ENCODE measurements around the gene COL19A1.
"Not testable (repeated sequence)": the region's sequence is repeated elsewhere in the genome, so short reads cannot be mapped to it uniquely, and the experiment has no call there.

The COL19A1 gene

GRCh38 chr6:69866351-69866769 is at the start of gene COL19A1:
TSS of gene COL19A1 (plus strand) at chr6:69866556. CDS start at chr6:69879568, 13,012 bp downstream.
- peak; percentile 35 for DNase-seq

DNA sequence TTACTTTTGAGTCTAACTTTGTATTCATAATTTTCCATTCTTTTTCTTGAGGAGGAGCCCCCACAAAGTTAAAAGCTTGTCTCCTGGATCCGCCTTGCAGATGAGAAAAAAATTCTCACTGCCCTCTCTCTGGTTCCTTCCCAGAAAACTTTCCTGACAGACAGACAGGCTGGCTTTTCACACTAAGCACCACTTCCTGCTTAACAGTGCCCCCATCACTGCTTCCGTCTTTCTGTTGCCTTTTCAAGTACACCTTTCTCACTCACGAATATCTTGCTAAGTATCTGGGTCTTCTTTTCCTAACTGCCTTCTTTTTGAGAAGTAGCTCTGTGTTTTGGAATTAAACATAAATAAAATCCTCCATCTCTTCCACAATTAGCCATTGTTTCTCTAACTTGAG is 49.8 kb upstream of the COL19A1 start:
- DNase-seq: no peak

DNA sequence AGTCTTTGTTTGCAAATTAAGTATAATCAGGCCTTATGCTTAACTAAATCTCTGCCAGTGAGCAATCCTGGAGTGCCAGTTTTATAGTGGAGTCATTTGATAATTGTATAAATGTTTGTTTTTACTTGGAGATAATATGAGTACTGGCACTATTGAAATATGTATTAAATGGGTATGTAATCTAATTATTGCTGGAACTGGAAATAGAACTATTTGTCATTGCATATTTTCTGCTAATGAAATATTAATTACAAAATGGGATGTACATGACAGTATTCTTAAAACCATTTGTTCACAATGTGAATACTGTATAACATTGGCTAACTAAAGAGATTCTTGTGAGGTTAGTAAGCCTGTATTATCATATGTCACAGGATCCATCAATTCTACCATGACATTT is 49.0 kb upstream of the COL19A1 start:
- DNase-seq: no peak

- DNase-seq: no peak
These were observed 48.0 kb upstream of the COL19A1 start for GRCh38 chr6:69818223-69818930.

GRCh38 chr6:69819138-69819537 is 47.2 kb upstream of the COL19A1 start:
- DNase-seq: no peak

- no peak for DNase-seq
These were observed 46.3 kb upstream of the COL19A1 start for GRCh38 chr6:69820018-69820417.

DNA sequence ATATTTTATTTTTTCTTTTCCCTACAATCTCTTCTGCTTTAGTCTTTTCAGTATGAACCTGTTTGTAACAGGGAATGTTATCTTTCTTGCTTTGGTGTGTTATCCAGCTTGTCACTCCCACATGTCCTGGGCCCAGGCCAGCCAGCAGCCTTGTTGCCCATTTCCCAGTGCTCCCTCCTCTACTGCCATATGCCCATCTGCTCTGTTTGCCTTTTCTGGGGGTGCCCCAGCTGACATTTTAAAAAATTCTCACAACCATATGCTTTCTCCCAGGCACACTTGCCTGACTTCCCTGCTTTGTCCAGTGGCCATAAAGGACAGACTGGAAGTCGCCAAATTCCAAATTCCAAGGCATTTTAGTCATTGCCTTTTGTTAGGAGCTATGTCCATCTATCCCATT is 45.9 kb upstream of the COL19A1 start:
- no peak for DNase-seq

GRCh38 chr6:69824355-69824754 is 42.0 kb upstream of the COL19A1 start:
- not testable (repeated sequence) for DNase-seq

GRCh38 chr6:69825904-69826303 is 40.5 kb upstream of the COL19A1 start:
- no peak for DNase-seq

- no peak for DNase-seq
These were observed 39.0 kb upstream of the COL19A1 start for GRCh38 chr6:69827276-69827893.

GRCh38 chr6:69832558-69832957 is 33.8 kb upstream of the COL19A1 start:
- no peak for DNase-seq

DNA sequence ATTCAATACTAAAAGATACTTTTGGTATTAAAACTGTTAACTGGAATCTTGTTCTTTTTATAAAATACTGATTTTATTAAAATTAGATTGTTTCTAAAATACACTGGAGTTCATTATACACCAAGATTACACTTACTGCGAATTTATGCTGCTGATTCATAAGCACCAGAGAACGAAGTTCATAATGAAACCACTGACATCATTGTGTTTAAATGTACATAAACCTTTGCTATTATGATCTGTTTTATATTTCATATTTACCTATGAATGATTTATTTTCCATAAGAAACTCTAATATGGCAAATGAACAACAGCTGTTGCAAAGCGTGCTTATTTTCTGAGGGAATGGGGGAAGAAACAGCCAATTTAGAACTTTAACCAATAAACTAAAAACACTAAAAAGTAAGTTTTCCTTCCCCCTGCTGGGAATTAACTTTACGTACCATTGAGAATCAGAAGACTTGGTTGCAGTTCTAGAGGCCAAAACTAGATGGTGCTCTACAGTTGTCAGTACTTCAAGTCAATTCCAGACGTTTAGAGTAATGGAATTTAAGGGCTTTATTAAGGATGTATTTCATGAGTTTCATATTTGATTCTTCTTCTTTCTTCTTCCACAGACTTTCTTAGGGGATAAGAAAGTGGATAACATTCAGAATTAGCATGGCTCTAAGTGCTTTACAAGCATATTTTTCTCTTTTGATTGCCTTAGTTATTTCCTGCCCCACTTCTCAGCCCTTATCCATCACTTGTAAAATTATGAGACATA is 30.8 kb upstream of the COL19A1 start:
- DNase-seq: peak; percentile 17

DNA sequence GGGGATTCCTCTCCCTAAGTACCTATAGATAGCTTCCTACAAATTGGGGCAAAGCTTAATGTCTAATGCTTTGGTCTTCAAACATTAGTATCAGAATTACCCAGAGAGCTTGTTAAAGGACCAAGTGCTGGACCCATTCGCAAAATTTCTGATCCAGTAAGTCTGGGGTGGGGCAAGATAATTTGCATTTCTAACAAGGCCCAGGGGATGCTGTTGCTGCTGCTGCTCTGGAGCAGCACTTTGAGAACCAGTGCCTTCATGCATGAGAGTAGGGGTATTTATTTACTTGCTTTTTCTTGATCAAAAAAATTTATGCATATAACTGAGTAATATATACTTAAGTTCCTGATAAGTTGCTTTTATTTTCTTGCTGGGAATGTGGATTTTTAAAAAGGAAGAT is 24.5 kb upstream of the COL19A1 start:
- DNase-seq: no peak

GRCh38 chr6:69843189-69843588 is 23.2 kb upstream of the COL19A1 start:
- DNase-seq: no peak

- no peak for DNase-seq
These were observed 20.0 kb upstream of the COL19A1 start for GRCh38 chr6:69846312-69846711.

GRCh38 chr6:69846770-69847491 is 19.4 kb upstream of the COL19A1 start:
- no peak for DNase-seq

DNA sequence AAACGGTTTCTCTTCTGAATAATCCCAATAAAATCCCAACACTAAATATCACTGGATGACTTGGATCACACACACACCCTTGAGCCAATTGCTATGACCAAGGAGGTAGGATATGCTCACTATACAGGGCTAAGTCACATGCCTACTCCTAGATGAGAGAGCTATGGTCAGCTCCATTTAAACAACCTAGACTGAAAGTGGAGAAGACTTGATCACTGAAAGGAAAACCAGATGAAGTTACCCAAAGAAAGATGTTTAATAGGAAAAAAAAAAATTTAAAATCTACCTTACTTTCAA is 18.9 kb upstream of the COL19A1 start:
- no peak for DNase-seq

GRCh38 chr6:69848552-69848951 is 17.8 kb upstream of the COL19A1 start:
- no peak for DNase-seq

- DNase-seq: no peak
These were observed 13.7 kb upstream of the COL19A1 start for GRCh38 chr6:69852706-69853105.

- DNase-seq: no peak
These were observed 4.4 kb upstream of the COL19A1 start for GRCh38 chr6:69861986-69862385.

GRCh38 chr6:69863766-69864165 is 2.6 kb upstream of the COL19A1 start:
- DNase-seq: no peak

DNA sequence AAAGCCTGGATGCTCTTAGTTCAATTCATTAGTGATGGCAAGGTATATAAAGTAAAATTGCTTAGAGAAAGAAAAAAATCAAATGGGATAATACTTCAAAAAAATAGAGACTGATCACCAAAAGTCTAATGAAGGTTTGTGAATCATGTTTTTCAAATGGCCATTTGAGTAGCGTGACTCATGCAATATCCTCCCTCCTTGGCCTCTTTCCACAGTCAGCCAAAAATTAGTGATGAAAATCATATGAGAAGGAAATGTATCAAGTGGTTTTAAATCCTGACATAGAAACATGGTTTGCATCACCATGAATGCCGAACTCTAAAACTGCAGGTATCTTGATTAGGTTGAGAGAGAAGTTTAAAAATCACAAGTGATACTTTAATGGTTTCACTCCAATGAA is 1.2 kb upstream of the COL19A1 start:
- DNase-seq: no peak

All from right hindlimb (tissue), 1 donor.